OCI-LY1 (cell line): ENCODE data around the gene XRCC1.

Source experiments
- CTCF ChIP-seq: fragments of 200-600 bp; sonication (generic), shearing (Covaris generic); IDR thresholded peaks from 2 replicates; pipeline ENCODE4 v1.5.1; 2017; ENCODE audit warnings: mild to moderate bottlenecking, antibody characterized with exemption, low read length, moderate library complexity, mixed read lengths
- EZH2 ChIP-seq: fragments of 200-600 bp; sonication (generic), shearing (Covaris generic); IDR thresholded peaks from 2 replicates; pipeline ENCODE4 v1.8.0; 2017; ENCODE audit warnings: borderline replicate concordance, mixed run types, mild to moderate bottlenecking, antibody characterized with exemption, low read length, moderate library complexity, mixed read lengths

GRCh38 chr19:43501661-43502418 is 73.5 kb downstream of the XRCC1 start:
- TF ChIP-seq CTCF = no peak
- TF ChIP-seq EZH2 = no peak
